RWPE1 (cell line): ENCODE data around the gene DNAH14.

Source experiments
- CTCF ChIA-PET: fragments of 350-600 bp; sonication (Branson Sonifier 250); formaldehyde crosslinking; extraction: SDS; loops from one replicate; lab custom pipeline; 2021; lab: Yijun Ruan, JAX
- POLR2A ChIA-PET: fragments of 400-600 bp; formaldehyde crosslinking; extraction: SDS; loops from one replicate; lab custom pipeline; 2020; ENCODE audit warnings: antibody characterized with exemption; ENCODE audit not compliant: low non-redundant PET; lab: Yijun Ruan, JAX
- DNase-seq: peaks from one replicate; pipeline ENCODE4 v3.0.0; 2012; ENCODE audit warnings: low spot score
- H3K27ac ChIP-seq: fragments of 450-650 bp; 2 replicates; pipeline ENCODE4 v1.5.1; 2017
- TF ChIP-seq, protein P1 (sequence below): fragments of 450-650 bp; conservative IDR thresholded peaks from 2 replicates; pipeline ENCODE4 v1.5.1; 2017; ENCODE audit warnings: low read depth, mild to moderate bottlenecking

Gene DNAH14

DNA sequence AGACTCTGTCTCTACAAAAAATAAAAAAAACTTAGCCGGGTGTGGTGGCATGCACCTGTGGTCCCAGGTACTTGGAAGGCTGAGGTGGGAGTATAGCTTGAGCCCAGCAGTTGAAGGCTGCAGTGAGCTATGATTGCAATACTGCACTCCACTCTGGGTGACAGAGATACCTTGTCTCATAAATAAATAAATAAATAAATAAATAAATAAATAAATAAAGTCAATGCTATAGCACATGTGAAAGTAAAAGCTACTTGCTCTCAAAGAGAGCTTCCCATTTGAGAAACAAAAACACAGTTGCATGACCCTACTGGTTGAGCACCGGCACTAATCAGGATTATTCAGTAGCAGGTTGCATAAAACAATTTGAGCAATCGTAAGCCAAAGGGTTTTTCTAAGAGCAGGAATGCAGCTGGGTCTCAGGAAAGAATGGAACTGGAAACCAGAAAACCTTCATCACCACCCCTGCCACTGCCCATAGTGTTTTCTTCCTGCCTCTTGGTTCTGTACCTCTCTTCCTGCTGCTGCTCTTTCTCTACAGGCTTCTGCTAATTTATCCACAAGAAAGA is 29.3 kb upstream of the DNAH14 start:
- TF ChIP-seq, protein P1, sequence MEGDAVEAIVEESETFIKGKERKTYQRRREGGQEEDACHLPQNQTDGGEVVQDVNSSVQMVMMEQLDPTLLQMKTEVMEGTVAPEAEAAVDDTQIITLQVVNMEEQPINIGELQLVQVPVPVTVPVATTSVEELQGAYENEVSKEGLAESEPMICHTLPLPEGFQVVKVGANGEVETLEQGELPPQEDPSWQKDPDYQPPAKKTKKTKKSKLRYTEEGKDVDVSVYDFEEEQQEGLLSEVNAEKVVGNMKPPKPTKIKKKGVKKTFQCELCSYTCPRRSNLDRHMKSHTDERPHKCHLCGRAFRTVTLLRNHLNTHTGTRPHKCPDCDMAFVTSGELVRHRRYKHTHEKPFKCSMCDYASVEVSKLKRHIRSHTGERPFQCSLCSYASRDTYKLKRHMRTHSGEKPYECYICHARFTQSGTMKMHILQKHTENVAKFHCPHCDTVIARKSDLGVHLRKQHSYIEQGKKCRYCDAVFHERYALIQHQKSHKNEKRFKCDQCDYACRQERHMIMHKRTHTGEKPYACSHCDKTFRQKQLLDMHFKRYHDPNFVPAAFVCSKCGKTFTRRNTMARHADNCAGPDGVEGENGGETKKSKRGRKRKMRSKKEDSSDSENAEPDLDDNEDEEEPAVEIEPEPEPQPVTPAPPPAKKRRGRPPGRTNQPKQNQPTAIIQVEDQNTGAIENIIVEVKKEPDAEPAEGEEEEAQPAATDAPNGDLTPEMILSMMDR: no peak
- POLR2A ChIA-PET: no interaction called here
- DNase-seq: no peak
- H3K27ac ChIP-seq: no peak overlapping the region
- CTCF ChIA-PET: interaction anchor here (0.6 kb wide), 1 partner anchor 391 kb away, joined by 4 read pairs; no protein-coding TSS in a partner anchor

DNA sequence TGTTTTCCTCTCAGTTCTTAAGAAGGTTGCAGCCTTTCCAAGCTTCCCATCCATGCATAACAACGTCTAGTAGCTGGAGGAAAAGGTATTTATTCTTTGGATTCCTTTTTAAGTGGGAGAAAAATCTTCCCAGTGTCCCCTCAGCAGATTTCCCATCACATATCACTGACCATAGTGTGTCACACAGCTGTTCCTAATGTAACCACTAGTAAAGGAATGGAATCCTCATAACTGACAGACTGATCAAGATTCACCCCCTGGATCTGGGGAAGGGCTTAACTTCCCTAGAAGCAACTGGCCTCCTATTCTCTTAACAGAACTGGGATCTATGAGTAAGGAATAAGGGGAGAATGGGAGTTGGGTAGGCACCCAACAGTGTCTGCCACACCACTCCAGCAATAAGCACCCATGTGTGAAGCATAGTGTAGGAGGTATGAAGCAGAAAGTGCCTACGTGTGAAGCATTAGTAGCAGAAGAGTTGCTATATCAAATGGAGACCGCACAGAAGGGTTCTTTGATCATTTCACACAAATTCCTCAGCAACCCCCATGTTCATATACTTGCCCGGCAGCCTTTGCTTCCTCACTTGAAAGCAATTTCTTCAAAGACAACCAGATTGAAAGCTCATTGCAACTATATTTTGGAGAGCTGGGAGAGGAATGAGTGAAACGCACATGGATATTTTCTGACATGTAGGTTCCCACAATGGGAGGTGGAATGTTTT is 28.2 kb upstream of the DNAH14 start:
- CTCF ChIA-PET: no interaction called here
- POLR2A ChIA-PET: no interaction called here
- no peak overlapping the region for H3K27ac ChIP-seq
- no peak for DNase-seq
- TF ChIP-seq, protein P1: no peak

DNA sequence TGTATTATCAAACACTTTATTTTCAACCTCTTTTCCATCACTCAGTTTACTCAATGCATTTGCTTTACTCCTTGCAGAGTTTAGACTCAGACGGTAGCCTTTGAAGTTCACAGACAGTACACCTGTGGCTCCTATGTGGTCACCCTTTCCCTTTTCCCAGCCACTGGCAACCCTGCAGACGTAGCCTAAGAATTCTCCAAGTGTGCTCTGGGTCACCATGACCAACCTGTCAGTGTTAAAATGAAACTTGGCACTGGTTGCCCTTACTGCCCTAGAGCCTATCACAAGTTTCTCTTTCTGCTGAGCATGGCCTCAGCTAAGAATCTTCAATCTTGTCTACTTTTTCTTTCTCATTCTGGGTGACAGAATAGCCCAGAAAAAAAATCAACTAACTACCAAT is 25.5 kb upstream of the DNAH14 start:
- CTCF ChIA-PET: no interaction called here
- POLR2A ChIA-PET: no interaction called here
- TF ChIP-seq, protein P1: no peak
- no peak for DNase-seq
- no peak overlapping the region for H3K27ac ChIP-seq

DNA sequence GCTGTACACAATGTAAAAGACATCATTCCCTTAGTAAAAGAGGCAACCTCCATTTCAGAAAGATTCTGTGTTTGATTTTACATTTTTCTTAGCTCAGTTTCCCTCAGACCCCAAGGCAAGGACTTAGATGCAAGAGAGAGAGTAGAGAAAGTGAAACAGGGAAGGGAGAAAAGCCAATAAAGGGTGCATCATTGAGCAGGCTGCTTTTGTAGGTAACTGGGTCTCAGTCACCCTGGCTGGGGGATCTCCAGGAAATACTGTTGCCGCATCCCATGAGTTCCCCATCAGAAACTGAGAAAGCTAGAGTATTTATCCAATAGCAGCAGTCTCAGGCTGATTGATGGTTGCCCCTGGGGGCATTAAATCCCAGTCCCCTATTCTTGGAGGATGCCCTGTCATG is 23.1 kb upstream of the DNAH14 start:
- TF ChIP-seq, protein P1: no peak
- H3K27ac ChIP-seq: no peak overlapping the region
- ChIA-PET POLR2A (no interaction called here), CTCF (interaction anchor here (1.2 kb wide), 1 partner anchor 265 kb away, joined by 4 read pairs; no protein-coding TSS in a partner anchor)
- no peak for DNase-seq

DNA sequence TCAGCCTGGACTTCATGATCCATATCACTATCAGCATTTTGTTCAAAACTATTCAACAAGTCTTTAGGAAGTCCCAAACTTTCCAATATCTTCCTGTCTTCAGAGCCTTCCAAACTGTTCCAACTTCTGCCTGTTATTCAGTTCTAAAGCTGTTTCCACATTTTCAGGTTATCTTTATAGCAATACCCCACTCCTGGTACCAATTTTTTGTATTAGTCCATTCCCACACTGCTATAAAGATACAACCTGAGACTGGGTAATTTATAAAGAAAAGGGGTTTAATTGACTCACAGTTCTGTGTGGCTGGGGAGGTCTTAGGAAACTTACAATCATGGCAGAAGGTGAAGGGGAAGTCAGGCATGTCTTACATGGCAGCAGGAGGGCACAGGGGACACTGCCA is 18.3 kb upstream of the DNAH14 start:
- CTCF ChIA-PET: no interaction called here

DNA sequence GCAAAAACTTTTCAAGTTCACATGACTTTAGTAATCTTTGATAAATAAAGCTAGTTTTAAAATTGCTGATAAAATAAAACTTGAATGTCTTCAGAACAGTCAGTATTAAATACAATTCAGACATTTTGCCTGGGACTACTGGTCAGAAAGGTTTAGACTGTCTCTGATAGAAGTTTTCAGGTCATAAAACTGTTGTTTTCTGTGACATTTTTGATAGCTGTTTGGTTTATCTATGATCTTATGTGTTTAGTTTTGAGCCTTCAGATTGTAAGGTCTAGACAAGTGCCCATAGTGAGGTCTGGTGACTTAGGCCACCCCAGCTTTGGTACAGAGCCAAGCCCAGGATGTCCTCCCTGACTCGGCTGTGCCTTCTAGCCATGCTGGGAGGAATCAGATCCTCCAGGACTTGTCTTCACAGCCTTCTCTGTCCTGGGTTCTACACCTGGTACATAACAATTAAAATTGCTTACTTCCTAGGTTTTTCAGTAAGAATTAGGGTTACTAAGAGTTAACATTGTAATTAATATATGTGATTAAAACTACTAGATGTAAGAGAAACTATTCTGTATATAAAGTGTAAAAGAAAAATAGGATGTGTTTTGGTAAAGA is 15.1 kb upstream of the DNAH14 start:
- CTCF ChIA-PET: no interaction called here
- TF ChIP-seq, protein P1: no peak
- POLR2A ChIA-PET: no interaction called here
- no peak overlapping the region for H3K27ac ChIP-seq
- no peak for DNase-seq

More for the DNA sequence above, 18.3 kb upstream of the DNAH14 start:
- TF ChIP-seq, protein P1: no peak
- no peak overlapping the region for H3K27ac ChIP-seq
- POLR2A ChIA-PET: no interaction called here
- no peak for DNase-seq
